DMS 273 (cell line): ENCODE results near the gene TMEFF1.

ENCODE experiments used
- DNase-seq: peaks from one replicate; lab custom pipeline; 2025; ENCODE audit not compliant: unreplicated experiment; lab: John Stamatoyannopoulos, UW

The TMEFF1 gene

GRCh38 chr9:100601216-100601615 lies 128.3 kb downstream of the TMEFF1 start:
- DNase-seq, result peak; percentile 88

DNA sequence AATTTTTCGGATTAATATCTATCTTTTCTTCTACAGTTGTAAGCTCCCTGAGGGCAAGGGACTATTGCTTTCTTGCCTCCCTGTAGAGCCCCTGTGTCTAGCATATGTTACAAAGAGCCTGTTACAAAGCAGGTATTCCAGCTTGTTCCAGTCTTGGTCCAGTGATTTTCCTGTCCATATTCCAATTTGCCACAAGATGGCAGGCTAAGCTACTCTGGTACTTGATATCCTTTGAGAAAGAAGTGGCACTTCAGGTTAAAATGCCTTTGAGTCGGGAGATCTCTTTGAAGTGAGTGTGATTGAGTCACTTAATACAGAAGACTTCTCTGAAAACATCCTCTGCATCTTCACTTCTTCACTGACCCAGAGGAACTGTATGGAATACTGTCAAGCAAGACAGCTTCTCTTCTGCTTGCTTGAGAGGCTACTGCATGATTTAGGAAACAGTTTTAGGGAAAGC lies 129.4 kb downstream of the TMEFF1 start:
- peak; percentile 87 for DNase-seq

GRCh38 chr9:100605405-100605804 lies 132.5 kb downstream of the TMEFF1 start:
- DNase-seq, result no peak

DNA sequence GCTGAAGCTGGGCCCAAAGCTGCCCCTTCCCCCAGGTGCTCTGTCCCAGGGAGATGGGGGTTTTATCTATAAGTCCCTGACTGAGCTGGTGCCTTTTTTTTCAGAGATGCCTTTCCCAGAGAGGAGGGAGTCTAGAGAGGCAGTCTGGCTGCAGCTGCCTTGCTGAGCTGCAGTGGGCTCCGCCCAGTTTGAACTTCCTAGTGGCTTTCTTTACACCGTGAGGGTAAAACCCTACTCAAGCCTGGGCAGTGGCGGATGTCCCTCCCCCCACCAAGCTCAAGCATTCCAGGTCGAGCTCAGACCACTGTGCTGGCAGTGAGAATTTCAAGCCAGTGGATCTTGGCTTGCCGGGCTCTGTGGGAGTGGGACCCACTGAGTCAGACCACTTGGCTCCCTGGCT lies 146.2 kb downstream of the TMEFF1 start:
- DNase-seq, result no peak

DNA sequence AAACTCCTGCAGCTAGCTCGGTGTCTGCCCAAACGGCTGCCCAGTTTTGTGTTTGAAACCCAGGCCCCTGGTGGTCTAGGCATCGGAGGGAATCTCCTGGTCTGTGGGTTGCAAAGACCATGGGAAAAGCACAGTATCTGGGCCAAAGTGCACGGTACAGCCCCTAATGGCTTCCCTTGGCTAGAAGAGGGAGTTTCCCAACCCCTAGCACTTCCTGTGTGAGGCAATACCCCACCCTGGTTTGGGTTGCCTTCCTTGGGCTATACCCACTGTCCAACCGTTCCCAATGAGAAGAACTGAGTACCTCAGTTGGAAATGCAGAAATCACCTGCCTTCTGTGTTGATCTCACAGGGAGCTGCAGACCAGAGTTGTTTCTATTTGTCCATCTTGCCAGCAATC lies 146.7 kb downstream of the TMEFF1 start:
- DNase-seq, result no peak

- DNase-seq, result no peak
Measured at GRCh38 chr9:100623969-100624368, 151.0 kb downstream of the TMEFF1 start.

DNA sequence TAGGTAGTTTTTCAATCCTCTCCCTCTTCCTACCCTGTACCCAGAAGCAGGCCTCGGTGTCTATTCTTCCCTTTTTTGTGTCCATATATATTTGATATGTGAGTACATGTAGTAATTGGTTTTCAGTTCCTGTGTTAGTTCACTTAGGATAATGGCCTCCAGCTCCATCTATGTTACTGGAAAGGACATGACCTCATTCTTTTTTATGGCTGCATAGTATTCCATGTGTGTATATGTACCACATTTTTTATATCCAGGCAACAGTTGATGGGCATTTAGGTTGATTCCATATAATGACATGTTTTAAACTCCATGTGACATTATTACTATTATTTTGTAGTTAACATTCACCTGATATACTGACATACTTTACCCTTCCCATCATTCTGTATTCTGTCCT lies 154.0 kb downstream of the TMEFF1 start:
- DNase-seq, result no peak
